ENCODE results near the gene MMRN1.

MMRN1 gene

GRCh38 chr4:89894649-89895550 lies at the start of gene MMRN1:
Gene MMRN1 (plus strand): TSS chr4:89894854. CDS start chr4:89894972, 118 bp downstream.
- no peak for DNase-seq (ENCODE audit: low spot score)
- no peak for TF ChIP-seq CTCF (IDR thresholded peaks at IDR 0.05)
- peak within 1 kb of the TSS; percentile 42 for H3K4me3 ChIP-seq
- no peak within 1 kb of the TSS for H3K27ac ChIP-seq

- Histone ChIP-seq H3K27ac (no peak overlapping the region), H3K4me3 (no peak overlapping the region)
- no peak for DNase-seq (ENCODE audit: low spot score)
- TF ChIP-seq CTCF (IDR thresholded peaks at IDR 0.05): no peak
These were observed 46.9 kb upstream of the MMRN1 start for GRCh38 chr4:89847571-89848325.

- Histone ChIP-seq H3K27ac (no peak overlapping the region), H3K4me3 (no peak overlapping the region)
- TF ChIP-seq CTCF (IDR thresholded peaks at IDR 0.05): no peak
- no peak for DNase-seq (ENCODE audit: low spot score)
These were observed 39.4 kb upstream of the MMRN1 start for GRCh38 chr4:89855236-89855635.

- no peak overlapping the region for H3K27ac ChIP-seq
- no peak overlapping the region for H3K4me3 ChIP-seq
- no peak for TF ChIP-seq CTCF (IDR thresholded peaks at IDR 0.05)
- DNase-seq (ENCODE audit: low spot score): no peak
These were observed 33.7 kb upstream of the MMRN1 start for GRCh38 chr4:89860971-89861370.

- DNase-seq (ENCODE audit: low spot score): no peak
- no peak for TF ChIP-seq CTCF (IDR thresholded peaks at IDR 0.05)
- Histone ChIP-seq H3K27ac (no peak overlapping the region), H3K4me3 (no peak overlapping the region)
These were observed 31.1 kb upstream of the MMRN1 start for GRCh38 chr4:89863533-89863932.

- no peak for DNase-seq (ENCODE audit: low spot score)
- no peak for TF ChIP-seq CTCF (IDR thresholded peaks at IDR 0.05)
- no peak overlapping the region for H3K27ac ChIP-seq
- H3K4me3 ChIP-seq: no peak overlapping the region
These were observed 26.4 kb upstream of the MMRN1 start for GRCh38 chr4:89868276-89868675.

Measured in coronary artery (tissue), 2 donors.